SK-N-SH (cell line): ENCODE results near the gene CCL4. TPM values are rescaled to one million over a fixed set of nuclear protein-coding genes. Genes with fewer than 3 reads are reported as not detected.

ENCODE experiments used
- CTCF ChIA-PET: fragments of 300-600, 350-600 bp; formaldehyde crosslinking; extraction: SDS; loops from one replicate; lab custom pipeline; 2021; lab: Yijun Ruan, JAX
- POLR2A ChIA-PET: fragments of 350-600 bp; sonication (Branson Sonifier 250); formaldehyde crosslinking; extraction: SDS; loops from one replicate; lab custom pipeline; 2020; ENCODE audit warnings: antibody characterized with exemption, inconsistent platforms; lab: Yijun Ruan, JAX
- DNase-seq: peaks from one replicate; pipeline ENCODE4 v3.0.0; 2012
- H2AFZ ChIP-seq: fragments of 200-600 bp; sonication (generic); 2 replicates; pipeline ENCODE4 v1.8.1; 2016; ENCODE audit warnings: antibody characterized with exemption, mild to moderate bottlenecking, low read depth
- H3F3A ChIP-seq: fragments of 200-600 bp; sonication (generic); replicated peaks from 2 replicates; pipeline ENCODE3; 2016; ENCODE audit warnings: antibody characterized with exemption, mild to moderate bottlenecking; ENCODE audit not compliant: insufficient read depth
- H3K27ac ChIP-seq, 2 experiments: fragments of 200-500 bp in 1 of 2; fragments of 200-600 bp in 1 of 2; sonication (Bioruptor generic) in 1 of 2; sonication (generic), shearing (Covaris generic) in 1 of 2; 2 replicates each; pipeline versions ENCODE4 v1.5.1 to v1.6.1; 2014 to 2016; ENCODE audit warnings: low read depth in 2 of 2, inconsistent platforms in 1 of 2, low read length in 1 of 2, mild to moderate bottlenecking in 1 of 2, mixed read lengths in 1 of 2
- H3K27me3 ChIP-seq: fragments of 200-600 bp; sonication (generic), shearing (Covaris generic); 2 replicates; pipeline ENCODE4 v1.6.1; 2016; ENCODE audit warnings: mixed run types; ENCODE audit not compliant: insufficient read depth
- H3K36me3 ChIP-seq, 2 experiments: fragments of 200-500 bp in 1 of 2; fragments of 200-600 bp in 1 of 2; sonication (Bioruptor generic) in 1 of 2; sonication (generic) in 1 of 2; replicated peaks in 1 of 2; 2 replicates each; pipeline versions ENCODE3 to v1.5.1; 2014 to 2016; ENCODE audit warnings: low read length in 1 of 2, mild to moderate bottlenecking in 1 of 2; ENCODE audit not compliant: insufficient read depth in 2 of 2, control insufficient read depth in 1 of 2
- H3K4me1 ChIP-seq, 2 experiments: fragments of 200-500 bp in 1 of 2; fragments of 200-600 bp in 1 of 2; sonication (Bioruptor generic) in 1 of 2; sonication (generic), shearing (Covaris generic) in 1 of 2; 2 replicates each; pipeline versions ENCODE4 v1.5.1 to v1.6.1; 2014 to 2016; ENCODE audit warnings: low read depth in 1 of 2, low read length in 1 of 2, mixed run types in 1 of 2; ENCODE audit not compliant: insufficient read depth in 2 of 2, control insufficient read depth in 1 of 2
- H3K4me2 ChIP-seq: fragments of 200-600 bp; sonication (generic), shearing (Covaris generic); 2 replicates; pipeline ENCODE4 v1.6.1; 2017; ENCODE audit warnings: mixed run types
- H3K4me3 ChIP-seq, 2 experiments: fragments of 200-500 bp in 1 of 2; fragments of 200-600 bp in 1 of 2; sonication (Bioruptor generic) in 1 of 2; sonication (generic), shearing (Covaris generic) in 1 of 2; 2 replicates each; pipeline versions ENCODE4 v1.5.1 to v1.8.1; 2014 to 2016; ENCODE audit warnings: low read depth in 2 of 2, inconsistent platforms in 1 of 2, low read length in 1 of 2, mild to moderate bottlenecking in 1 of 2, mixed read lengths in 1 of 2, moderate library complexity in 1 of 2
- H3K79me2 ChIP-seq: fragments of 200-600 bp; sonication (generic); 2 replicates; pipeline ENCODE4 v1.8.1; 2017; ENCODE audit warnings: mild to moderate bottlenecking; ENCODE audit not compliant: insufficient read depth
- H3K9ac ChIP-seq: fragments of 200-600 bp; sonication (generic); 2 replicates; pipeline ENCODE4 v1.6.1; 2017; ENCODE audit warnings: mixed run types
- H3K9me2 ChIP-seq: fragments of 200-600 bp; sonication (generic); 2 replicates; pipeline ENCODE4 v1.6.1; 2017; ENCODE audit warnings: mixed run types
- H3K9me3 ChIP-seq: fragments of 200-600 bp; sonication (generic); 2 replicates; pipeline ENCODE4 v1.6.1; 2017; ENCODE audit warnings: mixed run types, mild to moderate bottlenecking, moderate library complexity
- H4K20me1 ChIP-seq: fragments of 200-600 bp; sonication (generic); 2 replicates; pipeline ENCODE4 v1.6.1; 2017; ENCODE audit warnings: mild to moderate bottlenecking, mixed run types; ENCODE audit not compliant: insufficient read depth
- CHD2 ChIP-seq: fragments of 150-350 bp; IDR thresholded peaks from 2 replicates; pipeline ENCODE4 v1.6.1; 2018; ENCODE audit warnings: low read length; ENCODE audit not compliant: partially characterized antibody
- ELF1 ChIP-seq: IDR thresholded peaks from 2 replicates; pipeline ENCODE4 v1.4.0; 2012
- EZH2phosphoT487 ChIP-seq: fragments of 200-600 bp; sonication (generic); IDR thresholded peaks from 2 replicates; pipeline ENCODE4 v1.6.1; 2017; ENCODE audit warnings: low read depth, mixed run types, mild to moderate bottlenecking, antibody characterized with exemption, moderate library complexity, borderline replicate concordance
- FOSL2 ChIP-seq: IDR thresholded peaks from 2 replicates; pipeline ENCODE4 v1.4.0; 2012; ENCODE audit warnings: low read depth, mild to moderate bottlenecking, moderate library complexity, borderline replicate concordance
- GABPA ChIP-seq: IDR thresholded peaks from 2 replicates; pipeline ENCODE4 v1.4.0; 2012; ENCODE audit warnings: low read depth, mild to moderate bottlenecking
- GATA2 ChIP-seq: sonication (generic); formaldehyde crosslinking; IDR thresholded peaks from 2 replicates; pipeline ENCODE4 v1.5.0; 2020; ENCODE audit warnings: mild to moderate bottlenecking, missing genetic modification reagents
- IRF3 ChIP-seq: fragments of 150-350 bp; IDR thresholded peaks from 2 replicates; pipeline ENCODE4 v1.6.1; 2016; ENCODE audit warnings: mild to moderate bottlenecking, low read depth, low read length
- MEF2A ChIP-seq: IDR thresholded peaks from 2 replicates; pipeline ENCODE4 v1.4.0; 2012; ENCODE audit warnings: low read depth, borderline replicate concordance
- MXI1 ChIP-seq: IDR thresholded peaks from 2 replicates; pipeline ENCODE4 v1.6.1; 2012; ENCODE audit warnings: mild to moderate bottlenecking, low read depth, low read length, improper control_type of control experiment
- NRF1 ChIP-seq: IDR thresholded peaks from 2 replicates; pipeline ENCODE4 v1.6.1; 2012; ENCODE audit warnings: low read depth, mild to moderate bottlenecking, low read length
- PBX3 ChIP-seq: IDR thresholded peaks from 2 replicates; pipeline ENCODE4; 2012
- POLR2AphosphoS5 ChIP-seq: IDR thresholded peaks from 2 replicates; pipeline ENCODE4 v1.6.1; 2012; ENCODE audit warnings: low read depth, low read length
- RXRA ChIP-seq: IDR thresholded peaks from 2 replicates; pipeline ENCODE4 v1.4.0; 2012; ENCODE audit warnings: low read depth, mild to moderate bottlenecking, borderline replicate concordance
- SIN3A ChIP-seq: IDR thresholded peaks from 2 replicates; pipeline ENCODE4 v1.6.1; 2012; ENCODE audit warnings: low read depth, mild to moderate bottlenecking, low read length, moderate library complexity, borderline replicate concordance
- SMC3 ChIP-seq: IDR thresholded peaks from 2 replicates; pipeline ENCODE4 v1.6.1; 2012; ENCODE audit warnings: low read depth, low read length, improper control_type of control experiment
- TAF1 ChIP-seq: IDR thresholded peaks from 2 replicates; pipeline ENCODE4 v1.6.1; 2012; ENCODE audit warnings: low read depth, mild to moderate bottlenecking, low read length, moderate library complexity, borderline replicate concordance
- TCF12 ChIP-seq: IDR thresholded peaks from 2 replicates; pipeline ENCODE4 v1.4.0; 2012
- USF2 ChIP-seq: fragments of 150-350 bp; IDR thresholded peaks from 2 replicates; pipeline ENCODE4 v1.6.1; 2017; ENCODE audit warnings: antibody characterized with exemption, low read length, low read depth, borderline replicate concordance
- WGBS: methylation state at CpG from one replicate; pipeline ENCODE4 v1.1.6; 2017; ENCODE audit warnings: low lambda C conversion rate; 5-methylcytosine and 5-hydroxymethylcytosine counted together
- polyA plus RNA-seq, 3 experiments: library from polyadenylated mRNA; depleted of rRNA; stranded (reverse); fragments of >200 nt; gene quantifications; 2 replicates each; pipeline ENCODE4 v1.2.3, GENCODE V29; 2012

CCL4 gene
- polyA plus RNA-seq, 1 of the 3 experiments (the other 2 are of a cell fraction) = not detected

- no peak overlapping the region for H2AFZ ChIP-seq
- H3K4me1 ChIP-seq = no peaks in the 10 kb centered on the region
- peaks cover 34% of the 10 kb centered on the region for H3K27me3 ChIP-seq
- no peak overlapping the region for H3K27ac ChIP-seq
- H3K36me3 ChIP-seq = no peaks in the 10 kb centered on the region
- H3K9ac ChIP-seq = no peak overlapping the region
- no peaks in the 10 kb centered on the region for H3K9me2 ChIP-seq
- no peak overlapping the region for H3K4me2 ChIP-seq
- DNase-seq = no peak
- no peaks in the 10 kb centered on the region for H3F3A ChIP-seq
- CTCF ChIA-PET = interaction anchor here (0.5 kb wide), 1 partner anchor 147 kb away, joined by 3 read pairs; no protein-coding TSS in a partner anchor
- POLR2A ChIA-PET = no interaction called here
- no peak overlapping the region for H3K4me3 ChIP-seq
- 13% methylated on average over 12 of the region's 14 CpGs for WGBS
- no peaks in the 10 kb centered on the region for H3K79me2 ChIP-seq
- TF ChIP-seq GABPA (no peak), GATA2 (CRISPR knock-in tag) (no peak), FOSL2 (no peak), SIN3A (no peak), USF2 (no peak), POLR2AphosphoS5 (no peak), PBX3 (no peak), TAF1 (no peak), EZH2phosphoT487 (no peak), ELF1 (no peak), NRF1 (no peak), RXRA (no peak), MXI1 (no peak), SMC3 (no peak), MEF2A (no peak), CHD2 (no peak)
- TF ChIP-seq, all 33 proteins: peak for 0
- Histone ChIP-seq H4K20me1 (no peaks in the 10 kb centered on the region), H3K9me3 (no peaks in the 10 kb centered on the region)
These were observed 14.8 kb upstream of the CCL4 start for GRCh38 chr17:36088670-36089338.

GRCh38 chr17:36089339-36089865, 14.2 kb upstream of the CCL4 start:
- H3K4me1 ChIP-seq = no peaks in the 10 kb centered on the region
- no peaks in the 10 kb centered on the region for H3K79me2 ChIP-seq
- H3K27ac ChIP-seq = no peak overlapping the region
- H3K36me3 ChIP-seq = no peaks in the 10 kb centered on the region
- H3K9me2 ChIP-seq = no peaks in the 10 kb centered on the region
- TF ChIP-seq ELF1 (no peak), IRF3 (no peak), TAF1 (no peak), TCF12 (no peak)
- H2AFZ ChIP-seq = no peak overlapping the region
- no peak for DNase-seq
- H3K4me3 ChIP-seq = no peak overlapping the region
- H3K9ac ChIP-seq = no peak overlapping the region
- H4K20me1 ChIP-seq = no peaks in the 10 kb centered on the region
- CTCF ChIA-PET = no interaction called here
- WGBS = 0% methylated on average over 4 of the region's 4 CpGs
- H3K27me3 ChIP-seq = peaks cover 34% of the 10 kb centered on the region
- H3F3A ChIP-seq = no peaks in the 10 kb centered on the region
- no peak overlapping the region for H3K4me2 ChIP-seq
- POLR2A ChIA-PET = no interaction called here
- H3K9me3 ChIP-seq = no peaks in the 10 kb centered on the region
